NCI-H510A treated with DMSO at 0.1 percent for 48 hours (cell line): ENCODE results near the gene UNC79.
A peak's percentile ranks its signal among the peaks of the same experiment; 100 is the strongest.
"Not testable (repeated sequence)": the region's sequence is repeated elsewhere in the genome, so short reads cannot be mapped to it uniquely, and the experiment has no call there.

Experiments used
- DNase-seq: peaks from one replicate; lab custom pipeline; 2025; lab: John Stamatoyannopoulos, UW

UNC79 gene

GRCh38 chr14:93430315-93431035 lies at the start of gene UNC79:
TSS of gene UNC79 (plus strand) at chr14:93430939. CDS start at chr14:93431030, 91 bp downstream.
- DNase-seq: peak; percentile 85

DNA sequence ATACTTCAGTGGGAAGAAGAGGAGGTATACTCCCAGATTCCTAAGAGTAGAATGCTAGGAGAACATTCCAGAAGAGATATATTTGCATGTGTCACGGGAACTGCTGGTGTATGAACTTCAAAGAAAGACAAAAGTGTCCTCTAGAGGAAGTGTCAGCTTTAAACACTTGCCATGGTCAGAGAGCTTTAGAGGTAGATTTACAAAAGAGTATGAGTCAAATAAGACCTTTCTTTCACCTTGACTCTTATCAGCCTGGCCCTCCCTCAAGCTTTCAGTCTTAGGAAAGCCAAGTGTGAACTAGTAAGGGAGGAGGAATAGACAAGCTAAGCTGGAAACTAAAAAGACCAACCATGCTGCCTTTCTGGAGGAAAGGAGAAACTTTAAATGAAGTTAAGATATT lies 49.1 kb upstream of the UNC79 start:
- no peak for DNase-seq

DNA sequence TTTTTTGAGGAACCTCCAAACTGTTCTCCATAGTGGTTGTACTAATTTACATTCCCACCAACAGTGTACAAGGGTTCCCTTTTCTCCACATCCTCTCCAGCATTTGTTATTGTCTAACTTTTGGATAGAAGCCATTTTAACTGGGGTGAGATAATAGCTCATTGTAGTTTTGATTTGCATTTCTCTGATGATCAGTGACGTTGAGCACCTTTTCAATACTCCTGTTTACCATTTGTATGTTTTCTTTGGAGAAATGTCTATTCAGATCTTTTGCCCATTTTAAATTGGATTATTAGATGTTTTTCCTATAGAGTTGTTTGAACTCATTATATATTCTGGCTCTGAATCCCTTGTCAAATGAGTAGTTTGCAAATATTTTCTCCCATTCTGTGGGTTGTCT lies 46.5 kb upstream of the UNC79 start:
- not testable (repeated sequence) for DNase-seq

GRCh38 chr14:93395231-93395630 lies 35.5 kb upstream of the UNC79 start:
- no peak for DNase-seq

DNA sequence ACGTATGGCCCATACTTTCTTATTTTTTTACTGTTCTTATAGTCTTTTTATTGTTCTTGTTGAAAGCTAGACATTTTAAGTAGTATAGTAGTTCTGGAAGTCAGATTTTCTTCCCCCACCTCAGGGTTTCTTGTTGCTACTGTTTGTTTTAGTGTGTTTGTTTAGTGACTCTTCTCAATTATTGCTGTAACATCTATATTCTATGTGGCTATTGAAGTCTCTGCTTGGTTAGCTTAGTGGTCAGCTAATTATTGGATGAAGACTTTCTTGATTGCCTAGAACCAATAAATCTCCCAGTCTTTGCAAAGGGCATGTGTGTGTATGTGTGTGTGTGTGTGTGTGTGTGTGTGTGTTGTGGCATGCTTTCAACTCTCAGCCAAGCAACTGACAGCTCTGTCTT lies 34.3 kb upstream of the UNC79 start:
- no peak for DNase-seq

GRCh38 chr14:93398491-93398890 lies 32.2 kb upstream of the UNC79 start:
- DNase-seq: no peak

GRCh38 chr14:93402951-93403350 lies 27.8 kb upstream of the UNC79 start:
- DNase-seq: no peak

- no peak for DNase-seq
These were observed 20.7 kb upstream of the UNC79 start for GRCh38 chr14:93410021-93410420.

GRCh38 chr14:93410893-93411292 lies 19.8 kb upstream of the UNC79 start:
- no peak for DNase-seq

DNA sequence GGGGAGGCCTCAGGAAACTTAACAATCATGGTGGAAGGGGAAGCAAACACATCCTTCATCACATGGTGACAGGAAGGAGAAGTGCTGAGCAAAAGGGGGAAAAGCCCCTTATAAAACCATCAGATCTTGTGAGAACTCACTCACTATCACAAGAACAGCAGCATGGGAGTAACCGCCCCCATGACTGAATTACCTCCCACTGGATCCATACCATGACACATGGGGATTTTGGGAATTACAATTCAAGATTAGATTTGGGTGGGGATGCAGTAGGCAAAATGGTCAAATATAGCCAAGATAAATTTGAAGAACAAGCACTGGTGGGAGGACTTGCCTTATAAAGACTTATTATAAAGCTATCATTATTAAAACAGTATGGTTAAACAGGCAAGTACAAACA lies 5.6 kb upstream of the UNC79 start:
- not testable (repeated sequence) for DNase-seq

- no peak for DNase-seq
These were observed 4.0 kb upstream of the UNC79 start for GRCh38 chr14:93426750-93427149.

DNA sequence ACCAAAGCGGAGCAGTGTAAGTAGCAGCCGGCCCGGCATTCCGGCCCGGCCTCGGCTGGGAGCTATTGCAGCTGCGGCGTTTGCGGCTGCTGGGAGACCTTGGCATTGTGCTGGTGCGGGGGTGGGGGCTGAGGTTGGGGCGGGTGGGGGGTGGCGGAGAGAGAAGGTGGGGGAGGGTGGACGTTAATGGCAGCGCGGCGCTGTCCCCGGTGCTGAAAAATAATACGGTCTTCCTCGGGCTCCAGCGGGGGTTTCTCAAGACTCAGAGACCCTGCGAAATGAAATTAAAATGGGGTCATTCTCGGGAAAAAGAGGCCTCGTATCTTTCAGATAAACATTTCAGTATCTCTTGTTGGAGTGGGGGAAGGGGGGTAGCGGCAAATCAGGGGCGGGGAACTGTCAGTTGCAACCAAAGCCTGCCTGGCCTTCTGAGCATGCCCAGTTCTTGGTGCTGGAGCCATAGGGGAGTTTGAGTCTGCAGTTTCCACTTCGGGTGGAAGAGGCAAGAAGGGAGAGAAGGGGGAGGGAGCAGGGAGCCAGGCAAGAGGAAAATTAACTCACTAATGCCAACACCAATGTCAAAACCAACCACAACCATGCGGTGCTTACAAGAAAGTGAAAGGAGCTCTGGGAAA lies 414 bp downstream of the UNC79 start:
- peak; percentile 91 for DNase-seq

DNA sequence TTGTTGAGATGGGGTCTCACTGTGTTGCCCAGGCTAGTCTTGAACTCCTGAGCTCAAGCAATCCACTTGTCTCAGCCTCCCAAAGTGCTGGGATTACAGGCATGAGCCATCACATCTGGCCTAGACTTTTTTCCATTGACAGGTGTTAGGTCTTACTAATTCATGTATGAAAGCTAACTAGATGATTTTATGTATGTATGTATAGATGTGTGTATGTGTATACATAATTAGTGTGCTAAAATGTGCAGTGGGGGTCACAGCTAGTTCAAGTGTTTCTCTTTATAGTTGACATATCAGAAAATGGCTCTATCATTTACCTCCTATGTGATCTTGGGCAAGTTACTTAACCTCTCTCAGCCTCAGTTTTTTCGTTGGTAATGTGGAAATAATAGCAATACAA lies 23.5 kb downstream of the UNC79 start:
- no peak for DNase-seq

DNA sequence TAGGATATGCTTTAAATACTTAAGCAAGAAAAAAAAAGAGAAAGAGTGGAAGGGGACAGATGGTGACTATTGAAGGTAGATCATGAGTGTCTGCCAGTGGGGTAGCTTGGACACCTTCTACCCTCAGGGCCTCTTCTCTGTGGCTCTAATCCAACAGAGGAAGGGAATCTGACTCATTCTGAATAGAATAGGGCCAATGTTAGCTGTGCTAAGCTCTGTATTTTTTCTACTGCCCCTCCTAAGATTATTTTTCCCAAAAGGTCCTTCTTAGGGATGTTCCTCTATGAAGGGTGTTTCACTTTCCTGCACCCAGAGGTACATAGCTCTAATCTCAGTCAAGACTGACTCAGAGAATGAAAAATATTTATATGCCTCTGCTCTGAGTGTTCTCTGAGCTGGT lies 25.6 kb downstream of the UNC79 start:
- no peak for DNase-seq

- DNase-seq: no peak
These were observed 27.5 kb downstream of the UNC79 start for GRCh38 chr14:93458234-93458633.

- DNase-seq: no peak
These were observed 31.7 kb downstream of the UNC79 start for GRCh38 chr14:93462479-93462878.

DNA sequence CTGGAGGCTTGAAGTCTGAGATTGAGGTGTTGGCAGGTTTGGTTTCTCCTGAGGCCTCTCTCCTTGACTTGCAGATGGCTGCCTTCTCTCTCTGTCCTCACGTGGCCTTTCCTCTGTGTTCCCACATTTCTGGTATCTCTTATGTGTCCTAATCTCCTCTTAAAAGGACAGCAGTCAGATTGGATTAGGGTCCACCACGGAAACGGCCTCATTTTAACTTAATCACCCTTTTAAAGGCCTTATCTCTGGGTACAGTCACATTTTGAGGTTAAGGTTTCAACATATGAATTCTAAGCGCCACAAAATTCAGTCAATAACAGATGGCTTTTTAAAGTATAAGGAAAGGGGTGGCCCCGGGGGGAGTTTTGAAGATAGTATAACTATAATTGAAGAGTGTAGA lies 33.5 kb downstream of the UNC79 start:
- no peak for DNase-seq

DNA sequence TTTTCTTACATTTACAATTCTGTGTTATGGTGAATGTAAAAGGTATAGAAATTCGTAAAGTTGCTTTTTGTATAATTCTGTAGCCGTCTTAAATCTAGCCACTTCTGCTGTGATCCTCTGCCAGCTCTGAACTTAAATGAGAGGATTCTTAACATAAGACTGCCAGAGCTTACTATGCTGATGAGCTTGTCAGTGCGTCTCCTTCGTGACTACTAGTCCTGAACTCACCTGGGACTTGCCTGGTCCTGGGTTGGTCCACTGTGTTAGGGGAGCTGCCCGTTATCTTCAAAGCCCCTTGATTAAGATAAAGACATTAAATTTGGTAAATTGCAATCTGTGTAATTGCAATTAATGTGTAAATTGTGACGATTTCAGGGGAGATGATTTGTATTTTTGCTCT lies 44.7 kb downstream of the UNC79 start:
- no peak for DNase-seq

DNA sequence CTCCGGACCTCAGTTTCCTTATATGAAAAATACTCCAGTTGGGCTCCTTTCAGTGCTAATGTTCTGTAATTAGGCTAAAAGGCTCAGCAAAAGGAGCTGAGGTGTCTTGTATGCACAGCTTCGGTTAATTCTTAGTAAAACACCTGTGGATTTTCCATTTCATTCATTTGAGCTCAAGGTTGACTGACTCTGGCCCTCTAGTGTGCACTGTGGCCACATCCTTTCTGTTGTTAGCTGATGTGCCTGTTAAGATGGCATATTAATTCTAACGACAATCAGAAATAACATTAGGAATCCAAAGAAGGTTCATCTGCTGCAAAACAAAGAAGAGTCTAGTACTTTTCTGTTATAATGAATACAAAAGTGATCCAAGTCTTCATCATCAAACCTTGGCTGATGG lies 45.6 kb downstream of the UNC79 start:
- DNase-seq: no peak

GRCh38 chr14:93479074-93479473 lies 48.3 kb downstream of the UNC79 start:
- DNase-seq: not testable (repeated sequence)

- DNase-seq: no peak
These were observed 50.1 kb downstream of the UNC79 start for GRCh38 chr14:93480867-93481266.

DNA sequence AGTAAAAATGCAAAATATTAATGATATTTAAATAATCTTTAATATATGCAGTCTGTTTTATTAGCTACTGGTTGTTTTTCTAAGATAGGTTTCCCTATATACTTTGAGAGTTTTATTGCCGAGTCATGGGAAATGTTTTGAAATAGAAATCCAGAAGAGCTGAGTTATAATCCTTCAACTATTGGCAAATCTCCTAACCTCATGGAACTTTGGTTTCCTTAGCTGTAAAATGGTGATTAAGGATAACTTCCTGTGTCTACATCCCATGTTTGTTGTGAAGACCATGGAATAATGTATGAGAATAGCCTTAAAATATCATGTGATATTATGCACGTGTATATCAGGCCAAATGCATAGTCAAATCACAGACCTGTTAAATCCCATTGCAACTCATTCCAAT lies 51.0 kb downstream of the UNC79 start:
- no peak for DNase-seq

DNA sequence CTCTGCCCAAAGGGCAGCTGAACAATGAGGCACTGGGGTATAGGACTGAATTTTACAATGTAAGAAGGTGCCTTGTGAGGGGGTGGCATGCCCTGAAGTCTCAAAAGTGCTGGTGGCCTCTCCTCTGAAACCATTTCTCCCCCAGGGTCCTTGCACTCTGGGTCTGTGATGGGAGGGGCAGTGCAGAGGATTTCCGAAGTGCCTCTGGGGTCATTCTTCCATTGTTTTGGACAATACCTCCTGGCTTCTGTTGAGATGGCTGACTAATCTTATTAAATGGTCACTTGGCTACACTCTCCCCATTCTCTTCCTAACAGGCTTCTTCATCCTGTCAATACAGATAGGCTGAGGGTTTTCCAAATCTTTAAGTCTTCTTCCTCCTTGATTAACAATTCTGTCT lies 59.3 kb downstream of the UNC79 start:
- no peak for DNase-seq

DNA sequence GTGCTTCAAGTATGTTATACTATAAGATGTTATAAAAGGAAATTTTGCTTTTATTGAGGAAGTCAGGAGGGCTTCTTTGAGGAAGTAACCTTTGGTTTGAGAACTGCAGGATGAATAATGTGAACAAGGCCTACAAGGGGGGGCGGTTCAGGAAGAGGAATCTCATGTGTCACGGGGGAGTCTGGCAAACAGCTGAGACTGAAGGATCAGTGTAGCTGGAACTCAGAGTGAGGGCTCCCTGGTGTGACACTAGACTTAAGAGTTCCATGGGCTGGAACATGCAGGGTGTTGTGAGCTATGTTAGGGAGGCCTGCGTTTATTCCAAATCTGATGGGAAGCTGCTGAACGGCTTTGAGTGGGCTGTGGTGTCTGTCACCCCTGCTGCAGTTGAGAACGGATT lies 62.3 kb downstream of the UNC79 start:
- no peak for DNase-seq
